Measurements from ENCODE around the gene CDC34. TPM values are rescaled to one million over a fixed set of nuclear protein-coding genes. Genes with fewer than 3 reads are reported as not detected.

CDC34 gene
- total RNA-seq, 1 experiment from 2014 or later, result 87.4 TPM

DNA sequence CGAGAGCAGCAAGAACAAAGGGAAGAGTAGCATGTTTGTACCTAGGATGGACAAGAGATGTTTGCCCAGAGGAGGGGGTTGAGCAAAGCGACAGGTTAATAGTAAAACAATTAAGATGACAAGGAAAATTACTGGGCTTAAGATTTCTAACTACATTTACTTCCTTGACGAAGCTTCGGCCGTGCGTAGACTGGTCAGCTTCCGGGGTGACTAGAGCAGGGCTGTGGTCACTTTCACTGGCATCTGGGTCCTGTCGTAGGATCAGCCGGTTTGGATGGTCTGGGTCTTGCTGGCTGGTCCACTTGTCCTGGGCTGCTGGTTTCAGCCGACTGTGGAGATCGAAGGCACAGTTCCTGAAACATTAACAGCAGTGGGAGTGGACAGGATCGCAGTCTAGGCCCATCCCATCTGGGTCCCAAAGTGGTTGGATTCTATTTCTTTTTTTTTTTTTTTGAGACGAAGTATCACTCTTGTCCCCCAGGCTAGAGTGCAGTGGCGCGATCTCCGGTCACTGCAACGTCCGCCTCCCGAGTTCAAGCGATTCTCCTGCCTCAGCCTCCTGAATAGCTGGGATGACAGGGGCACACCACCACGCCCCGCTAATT, 35.8 kb downstream of the CDC34 start:
- H4K20me1 ChIP-seq (ENCODE audit: insufficient read depth), result no peaks in the 10 kb centered on the region
- CTCF ChIA-PET, result interaction anchor here (0.8 to 1.1 kb wide), 2 partner anchors 12 to 57 kb away, joined by 3 read pairs; no protein-coding TSS in a partner anchor
- peaks cover 2 to 17% of the 10 kb centered on the region in 2 experiments; a peak in 2 of 4 replicates for H3K4me1 ChIP-seq (ENCODE audit: control insufficient read depth in 1 of 2, insufficient read depth in 2 of 2, low read length in 2 of 2)
- H2AFZ ChIP-seq (ENCODE audit: low read depth, low read length, poor library complexity, severe bottlenecking), result no peak overlapping the region
- H3K9ac ChIP-seq (ENCODE audit: low read length), result no peak overlapping the region
- POLR2A ChIA-PET, result interaction anchor here (2.1 kb wide), 1 partner anchor 11 kb away, joined by 6 read pairs; no protein-coding TSS in a partner anchor
- ATAC-seq (no peak), DNase-seq (ENCODE audit: low read depth, low spot score) (no peak)
- no peaks in the 10 kb centered on the region for H3K9me3 ChIP-seq (ENCODE audit: control insufficient read depth in 1 of 2, insufficient read depth in 1 of 2, low read depth in 1 of 2, low read length in 2 of 2)
- no peak overlapping the region for H3K27ac ChIP-seq (ENCODE audit: low read depth, low read length)
- H3K36me3 ChIP-seq (ENCODE audit: control insufficient read depth in 1 of 2, insufficient read depth in 2 of 2, low read length in 2 of 2), result peaks cover 0 to 3% of the 10 kb centered on the region in 2 experiments; a peak in 1 of 4 replicates
- H3K9me2 ChIP-seq (ENCODE audit: insufficient read depth), result no peaks in the 10 kb centered on the region
- H3K4me2 ChIP-seq (ENCODE audit: low read length), result no peak overlapping the region
- no TSS peak for BruUV-seq (replicated peaks)
- no peaks in the 10 kb centered on the region for H3K27me3 ChIP-seq (ENCODE audit: insufficient read depth, low read length)
- RAD21 ChIA-PET (ENCODE audit: low non-redundant PET in 1 of 2, low total read pairs in 2 of 2, uncharacterized antibody in 2 of 2, unreplicated experiment in 2 of 2), result interaction anchor here in 1 of 2 experiments (0.7 kb wide), 1 partner anchor 293 kb away, joined by 3 read pairs; no protein-coding TSS in a partner anchor
- TF ChIP-seq EZH2phosphoT487 (IDR thresholded peaks at IDR 0.05; ENCODE audit: borderline replicate concordance) (no peak), FOSL1 (IDR thresholded peaks at IDR 0.05; ENCODE audit: low read depth) (no peak), ZFX (IDR thresholded peaks at IDR 0.05) (no peak), TCF7L2 (IDR thresholded peaks at IDR 0.05; ENCODE audit: borderline replicate concordance, extremely low read depth, insufficient read depth, insufficient read length) (no peak), SP1 (IDR thresholded peaks at IDR 0.05; ENCODE audit: low read depth) (no peak), POLR2A (IDR thresholded peaks at IDR 0.05; ENCODE audit: borderline replicate concordance, extremely low read depth, insufficient read depth, insufficient read length) (no peak), RAD21 (IDR thresholded peaks at IDR 0.05; ENCODE audit: low read depth) (no peak)
- TF ChIP-seq, protein P1, sequence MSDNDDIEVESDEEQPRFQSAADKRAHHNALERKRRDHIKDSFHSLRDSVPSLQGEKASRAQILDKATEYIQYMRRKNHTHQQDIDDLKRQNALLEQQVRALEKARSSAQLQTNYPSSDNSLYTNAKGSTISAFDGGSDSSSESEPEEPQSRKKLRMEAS (IDR thresholded peaks at IDR 0.05), result no peak
- TF ChIP-seq, protein P2, sequence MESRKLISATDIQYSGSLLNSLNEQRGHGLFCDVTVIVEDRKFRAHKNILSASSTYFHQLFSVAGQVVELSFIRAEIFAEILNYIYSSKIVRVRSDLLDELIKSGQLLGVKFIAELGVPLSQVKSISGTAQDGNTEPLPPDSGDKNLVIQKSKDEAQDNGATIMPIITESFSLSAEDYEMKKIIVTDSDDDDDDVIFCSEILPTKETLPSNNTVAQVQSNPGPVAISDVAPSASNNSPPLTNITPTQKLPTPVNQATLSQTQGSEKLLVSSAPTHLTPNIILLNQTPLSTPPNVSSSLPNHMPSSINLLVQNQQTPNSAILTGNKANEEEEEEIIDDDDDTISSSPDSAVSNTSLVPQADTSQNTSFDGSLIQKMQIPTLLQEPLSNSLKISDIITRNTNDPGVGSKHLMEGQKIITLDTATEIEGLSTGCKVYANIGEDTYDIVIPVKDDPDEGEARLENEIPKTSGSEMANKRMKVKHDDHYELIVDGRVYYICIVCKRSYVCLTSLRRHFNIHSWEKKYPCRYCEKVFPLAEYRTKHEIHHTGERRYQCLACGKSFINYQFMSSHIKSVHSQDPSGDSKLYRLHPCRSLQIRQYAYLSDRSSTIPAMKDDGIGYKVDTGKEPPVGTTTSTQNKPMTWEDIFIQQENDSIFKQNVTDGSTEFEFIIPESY (IDR thresholded peaks at IDR 0.05; ENCODE audit: extremely low read depth, insufficient replicate concordance, low read length), result no peak
- TF ChIP-seq, protein P3, sequence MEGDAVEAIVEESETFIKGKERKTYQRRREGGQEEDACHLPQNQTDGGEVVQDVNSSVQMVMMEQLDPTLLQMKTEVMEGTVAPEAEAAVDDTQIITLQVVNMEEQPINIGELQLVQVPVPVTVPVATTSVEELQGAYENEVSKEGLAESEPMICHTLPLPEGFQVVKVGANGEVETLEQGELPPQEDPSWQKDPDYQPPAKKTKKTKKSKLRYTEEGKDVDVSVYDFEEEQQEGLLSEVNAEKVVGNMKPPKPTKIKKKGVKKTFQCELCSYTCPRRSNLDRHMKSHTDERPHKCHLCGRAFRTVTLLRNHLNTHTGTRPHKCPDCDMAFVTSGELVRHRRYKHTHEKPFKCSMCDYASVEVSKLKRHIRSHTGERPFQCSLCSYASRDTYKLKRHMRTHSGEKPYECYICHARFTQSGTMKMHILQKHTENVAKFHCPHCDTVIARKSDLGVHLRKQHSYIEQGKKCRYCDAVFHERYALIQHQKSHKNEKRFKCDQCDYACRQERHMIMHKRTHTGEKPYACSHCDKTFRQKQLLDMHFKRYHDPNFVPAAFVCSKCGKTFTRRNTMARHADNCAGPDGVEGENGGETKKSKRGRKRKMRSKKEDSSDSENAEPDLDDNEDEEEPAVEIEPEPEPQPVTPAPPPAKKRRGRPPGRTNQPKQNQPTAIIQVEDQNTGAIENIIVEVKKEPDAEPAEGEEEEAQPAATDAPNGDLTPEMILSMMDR (IDR thresholded peaks at IDR 0.05 in 2 of 3, conservative IDR thresholded peaks at IDR 0.05 in 1 of 3; ENCODE audit: borderline replicate concordance in 1 of 3, insufficient read depth in 1 of 3, low read depth in 2 of 3, low read length in 2 of 3), result no peak
- intact Hi-C loops (cut with micrococcal nuclease), result no loop called here
- no peak overlapping the region for H3K4me3 ChIP-seq (replicated peaks in 1 of 2; ENCODE audit: low read depth in 1 of 2, low read length in 2 of 2)
- no peaks in the 10 kb centered on the region; the same call in 1 of the 2 replicates for H3K79me2 ChIP-seq (ENCODE audit: insufficient read depth, low read length)
